Fibroblast of lung (primary cell): ENCODE data around the gene TJP1. TPM values are rescaled to one million over a fixed set of nuclear protein-coding genes. Genes with fewer than 3 reads are reported as not detected.
A peak's percentile ranks its signal among the peaks of the same experiment; 100 is the strongest.

Experiments used
- DNase-seq, 2 donors: peaks; one replicate each; pipeline versions ENCODE4 v3.0.0 to v3.0.0-alpha.2; 2010; ENCODE audit warnings: low read depth in 2 of 2
- H2AFZ ChIP-seq: 2 replicates; pipeline ENCODE4 v1.5.1; 2012; ENCODE audit warnings: low read length, control low read depth, inconsistent platforms
- H3K27ac ChIP-seq: 2 replicates; pipeline ENCODE4 v1.5.1; 2011; ENCODE audit warnings: low read length, control low read depth; ENCODE audit not compliant: insufficient read depth
- H3K27me3 ChIP-seq: 2 replicates; pipeline ENCODE4 v1.5.1; 2011; ENCODE audit warnings: mild to moderate bottlenecking, low read length; ENCODE audit not compliant: control insufficient read depth, insufficient read depth
- H3K36me3 ChIP-seq: 2 replicates; pipeline ENCODE4 v1.5.1; 2011; ENCODE audit warnings: low read length; ENCODE audit not compliant: control insufficient read depth, insufficient read depth
- H3K4me1 ChIP-seq: 2 replicates; pipeline ENCODE4 v1.5.1; 2011; ENCODE audit warnings: low read length; ENCODE audit not compliant: control insufficient read depth, insufficient read depth; ENCODE audit errors: extremely low read depth
- H3K4me2 ChIP-seq: 2 replicates; pipeline ENCODE4 v1.5.1; 2011; ENCODE audit warnings: low read length, control low read depth; ENCODE audit not compliant: insufficient read depth; ENCODE audit errors: extremely low read depth
- H3K4me3 ChIP-seq, 4 experiments: fragments of 200-600 bp in 1 of 4; sonication (generic) in 1 of 4; replicated peaks in 1 of 4; 2 replicates each; pipeline ENCODE4 v1.5.1; 2011 to 2016; ENCODE audit warnings: low read length in 4 of 4, low read depth in 3 of 4, mild to moderate bottlenecking in 3 of 4, control low read depth in 2 of 4, inconsistent platforms in 1 of 4, mixed read lengths in 1 of 4; ENCODE audit not compliant: insufficient read depth in 1 of 4; ENCODE audit errors: control extremely low read depth in 1 of 4
- H3K79me2 ChIP-seq: 2 replicates; pipeline ENCODE4 v1.5.1; 2012; ENCODE audit warnings: mild to moderate bottlenecking, low read length, inconsistent platforms; ENCODE audit not compliant: control insufficient read depth, insufficient read depth
- H3K9ac ChIP-seq: 2 replicates; pipeline ENCODE4 v1.5.1; 2011; ENCODE audit warnings: mild to moderate bottlenecking, low read length, control low read depth; ENCODE audit not compliant: insufficient read depth
- H3K9me3 ChIP-seq: 2 replicates; pipeline ENCODE4 v1.5.1; 2012; ENCODE audit warnings: low read depth, low read length; ENCODE audit not compliant: control insufficient read depth, insufficient read depth
- H4K20me1 ChIP-seq: 2 replicates; pipeline ENCODE4 v1.5.1; 2011; ENCODE audit warnings: low read length; ENCODE audit not compliant: control insufficient read depth, insufficient read depth; ENCODE audit errors: extremely low read depth
- EZH2 ChIP-seq: IDR thresholded peaks from 2 replicates; pipeline ENCODE4 v1.5.1; 2012; ENCODE audit warnings: low read length, control low read depth, mild to moderate bottlenecking; ENCODE audit errors: missing control alignments
- polyA plus RNA-seq, 2 donors: library from polyadenylated mRNA; depleted of rRNA in 1 of 2; stranded (reverse) in 1 of 2; unstranded in 1 of 2; fragments of >200 nt; gene quantifications; 2 replicates each; pipeline ENCODE4 v1.2.1, GENCODE V29; 2011 to 2012; ENCODE audit warnings: missing spikeins in 1 of 2
- total RNA-seq: library from RNA; depleted of rRNA; stranded (reverse); fragments of >200 nt; gene quantifications from 2 replicates; pipeline ENCODE4 v1.2.1, GENCODE V29; 2014
- TF ChIP-seq, protein P1 (sequence below), 2 donors: IDR thresholded peaks in 1 of 2; conservative IDR thresholded peaks in 1 of 2; 1 replicate in 1 of 2; 2 replicates in 1 of 2; pipeline ENCODE4 v1.5.1; 2011 to 2012; ENCODE audit warnings: low read length in 2 of 2, control low read depth in 1 of 2, inconsistent platforms in 1 of 2, low read depth in 1 of 2, mild to moderate bottlenecking in 1 of 2

The TJP1 gene
- total and polyA plus RNA-seq, 2 donors (not counting 1 experiment from before 2014, with no cell fraction given) = 53.7 to 110 TPM

GRCh38 chr15:29670998-29671981 is 151.0 kb downstream of the TJP1 start:
- TF ChIP-seq, protein P1, sequence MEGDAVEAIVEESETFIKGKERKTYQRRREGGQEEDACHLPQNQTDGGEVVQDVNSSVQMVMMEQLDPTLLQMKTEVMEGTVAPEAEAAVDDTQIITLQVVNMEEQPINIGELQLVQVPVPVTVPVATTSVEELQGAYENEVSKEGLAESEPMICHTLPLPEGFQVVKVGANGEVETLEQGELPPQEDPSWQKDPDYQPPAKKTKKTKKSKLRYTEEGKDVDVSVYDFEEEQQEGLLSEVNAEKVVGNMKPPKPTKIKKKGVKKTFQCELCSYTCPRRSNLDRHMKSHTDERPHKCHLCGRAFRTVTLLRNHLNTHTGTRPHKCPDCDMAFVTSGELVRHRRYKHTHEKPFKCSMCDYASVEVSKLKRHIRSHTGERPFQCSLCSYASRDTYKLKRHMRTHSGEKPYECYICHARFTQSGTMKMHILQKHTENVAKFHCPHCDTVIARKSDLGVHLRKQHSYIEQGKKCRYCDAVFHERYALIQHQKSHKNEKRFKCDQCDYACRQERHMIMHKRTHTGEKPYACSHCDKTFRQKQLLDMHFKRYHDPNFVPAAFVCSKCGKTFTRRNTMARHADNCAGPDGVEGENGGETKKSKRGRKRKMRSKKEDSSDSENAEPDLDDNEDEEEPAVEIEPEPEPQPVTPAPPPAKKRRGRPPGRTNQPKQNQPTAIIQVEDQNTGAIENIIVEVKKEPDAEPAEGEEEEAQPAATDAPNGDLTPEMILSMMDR (conservative IDR thresholded peaks at IDR 0.05 in 1 of 2, IDR thresholded peaks at IDR 0.05 in 1 of 2; ENCODE audit: low read depth in 1 of 2, low read length in 2 of 2) = no peak
- no peak for TF ChIP-seq EZH2

DNA sequence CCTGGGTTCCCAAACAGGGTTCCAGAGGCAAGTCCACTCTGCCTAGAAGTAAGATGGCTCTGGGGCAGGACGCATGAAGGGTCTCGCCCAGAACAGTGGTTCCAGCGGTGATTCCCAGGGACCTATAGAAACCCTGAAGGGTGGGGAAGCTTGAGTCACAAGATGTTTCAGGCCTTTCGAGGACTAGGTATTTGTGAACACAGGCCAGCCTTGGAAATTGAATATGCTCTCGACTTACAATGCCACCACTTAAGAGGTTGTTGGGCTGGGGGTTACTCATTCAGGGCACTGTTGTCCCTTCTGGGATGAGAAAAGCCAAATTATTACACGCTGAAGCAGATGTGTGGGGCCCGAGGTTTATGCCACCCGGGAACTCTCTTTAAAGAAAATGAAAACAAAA is 152.0 kb downstream of the TJP1 start:
- H3K4me1 ChIP-seq = peaks cover 9% of the 10 kb centered on the region
- H4K20me1 ChIP-seq = no peaks in the 10 kb centered on the region
- H3K79me2 ChIP-seq = no peaks in the 10 kb centered on the region
- H3K9me3 ChIP-seq = no peaks in the 10 kb centered on the region
- TF ChIP-seq, protein P1 (conservative IDR thresholded peaks at IDR 0.05 in 1 of 2, IDR thresholded peaks at IDR 0.05 in 1 of 2; ENCODE audit: low read depth in 1 of 2, low read length in 2 of 2) = no peak
- no peak for TF ChIP-seq EZH2
- no peaks in the 10 kb centered on the region for H3K27me3 ChIP-seq
- no peak overlapping the region for H3K4me3 ChIP-seq
- H3K9ac ChIP-seq = no peak overlapping the region
- H3K36me3 ChIP-seq = no peaks in the 10 kb centered on the region
- no peak overlapping the region for H3K4me2 ChIP-seq
- H2AFZ ChIP-seq = no peak overlapping the region
- H3K27ac ChIP-seq = no peak overlapping the region
- DNase-seq = peak in 1 of 2 donors; percentile 41

More at GRCh38 chr15:29670998-29671981, 151.0 kb downstream of the TJP1 start:
- H4K20me1 ChIP-seq = no peaks in the 10 kb centered on the region
- DNase-seq = peak; percentile 22 to 83
- no peaks in the 10 kb centered on the region for H3K79me2 ChIP-seq
- H2AFZ ChIP-seq = no peak overlapping the region
- peaks cover 9% of the 10 kb centered on the region for H3K4me1 ChIP-seq
- no peaks in the 10 kb centered on the region for H3K9me3 ChIP-seq
- H3K4me3 ChIP-seq = no peak overlapping the region
- no peaks in the 10 kb centered on the region for H3K36me3 ChIP-seq
- no peak overlapping the region for H3K9ac ChIP-seq
- no peak overlapping the region for H3K27ac ChIP-seq
- no peaks in the 10 kb centered on the region for H3K27me3 ChIP-seq
- H3K4me2 ChIP-seq = no peak overlapping the region

DNA sequence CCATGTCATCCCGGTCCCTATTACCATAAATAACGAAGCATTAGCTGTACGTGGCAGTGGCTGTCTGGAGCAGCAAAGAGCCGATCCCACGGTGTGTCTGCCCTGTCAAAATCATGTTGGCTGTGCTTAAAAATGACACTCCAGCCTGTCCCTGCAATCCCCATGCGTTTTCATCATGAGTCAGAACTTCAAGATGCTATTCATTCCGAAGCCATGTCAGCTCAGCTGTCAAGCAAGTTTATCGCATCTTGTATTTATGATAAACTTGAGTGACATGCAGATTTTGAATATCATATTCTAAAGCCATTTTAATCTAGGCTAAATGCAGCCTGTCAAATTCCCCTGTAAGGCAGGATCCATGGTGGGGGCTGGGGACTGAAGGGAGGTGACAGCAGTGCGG is 152.4 kb downstream of the TJP1 start:
- no peak for TF ChIP-seq EZH2
- Histone ChIP-seq H3K79me2 (no peaks in the 10 kb centered on the region), H3K36me3 (no peaks in the 10 kb centered on the region), H2AFZ (no peak overlapping the region), H3K4me3 (no peak overlapping the region), H3K27ac (no peak overlapping the region), H3K4me1 (peaks cover 9% of the 10 kb centered on the region), H3K9me3 (no peaks in the 10 kb centered on the region), H3K27me3 (no peaks in the 10 kb centered on the region), H3K9ac (no peak overlapping the region), H3K4me2 (no peak overlapping the region), H4K20me1 (no peaks in the 10 kb centered on the region)
- DNase-seq = peak in 1 of 2 donors; percentile 64
